Mammary epithelial cell (primary cell): Measurements from ENCODE around the gene HUWE1.

ENCODE experiments used
- CTCF ChIP-seq, 2 donors: IDR thresholded peaks in 1 of 2; conservative IDR thresholded peaks in 1 of 2; 2 replicates each; pipeline ENCODE4 v1.5.1; 2011 to 2012; ENCODE audit warnings: inconsistent platforms in 2 of 2, low read length in 2 of 2, mild to moderate bottlenecking in 2 of 2, control low read depth in 1 of 2, low read depth in 1 of 2; ENCODE audit not compliant: insufficient read depth in 1 of 2; ENCODE audit errors: extremely low read depth in 1 of 2
- EZH2 ChIP-seq: IDR thresholded peaks from 2 replicates; pipeline ENCODE4 v1.6.1; 2012; ENCODE audit warnings: low read length, inconsistent platforms, borderline replicate concordance

- TF ChIP-seq CTCF (conservative IDR thresholded peaks at IDR 0.05 in 1 of 2, IDR thresholded peaks at IDR 0.05 in 1 of 2; ENCODE audit: extremely low read depth in 1 of 2, insufficient read depth in 1 of 2, low read depth in 1 of 2, low read length in 2 of 2), result no peak
- TF ChIP-seq EZH2, result no peak
Observed at GRCh38 chrX:53656845-53657244, 29.7 kb downstream of the HUWE1 start.
